ENCODE measurements around the gene RPL29.
A peak's percentile ranks its signal among the peaks of the same experiment; 100 is the strongest.

RPL29 gene

GRCh38 chr3:52020796-52021195 lies 25.1 kb upstream of the RPL29 start:
- no peak overlapping the region for H3K27ac Mint-ChIP-seq
- no peaks in the 10 kb centered on the region for H3K4me1 Mint-ChIP-seq
- no peak for DNase-seq
- peaks cover 2% of the 10 kb centered on the region for H3K27me3 Mint-ChIP-seq
- no peak for ATAC-seq
- H3K4me3 Mint-ChIP-seq, result no peak overlapping the region
- no peaks in the 10 kb centered on the region for H3K36me3 Mint-ChIP-seq (ENCODE audit: low read depth)
- no peaks in the 10 kb centered on the region for H3K9me3 Mint-ChIP-seq

- no peak for DNase-seq
- no peak for ATAC-seq
- Mint-ChIP-seq H3K4me3 (no peak overlapping the region), H3K9me3 (no peaks in the 10 kb centered on the region), H3K27ac (no peak overlapping the region), H3K4me1 (no peaks in the 10 kb centered on the region), H3K36me3 (ENCODE audit: low read depth) (no peaks in the 10 kb centered on the region), H3K27me3 (peaks cover 2% of the 10 kb centered on the region)
Observed at GRCh38 chr3:52019352-52020080, 23.8 kb upstream of the RPL29 start.

GRCh38 chr3:52018319-52019000 lies 22.8 kb upstream of the RPL29 start:
- DNase-seq (no peak), ATAC-seq (no peak)
- Mint-ChIP-seq H3K9me3 (no peaks in the 10 kb centered on the region), H3K27me3 (no peaks in the 10 kb centered on the region), H3K27ac (no peak overlapping the region), H3K36me3 (ENCODE audit: low read depth) (no peaks in the 10 kb centered on the region), H3K4me1 (no peaks in the 10 kb centered on the region), H3K4me3 (no peak overlapping the region)

GRCh38 chr3:52017586-52017985 lies 21.9 kb upstream of the RPL29 start:
- Mint-ChIP-seq H3K9me3 (no peaks in the 10 kb centered on the region), H3K4me3 (no peak overlapping the region), H3K27ac (no peak overlapping the region), H3K27me3 (no peaks in the 10 kb centered on the region), H3K36me3 (ENCODE audit: low read depth) (no peaks in the 10 kb centered on the region), H3K4me1 (no peaks in the 10 kb centered on the region)
- DNase-seq (no peak), ATAC-seq (no peak)

GRCh38 chr3:52015438-52016228 lies 19.9 kb upstream of the RPL29 start:
- H3K27me3 Mint-ChIP-seq, result no peaks in the 10 kb centered on the region
- no peaks in the 10 kb centered on the region for H3K4me1 Mint-ChIP-seq
- H3K4me3 Mint-ChIP-seq, result no peak overlapping the region
- DNase-seq, result no peak
- H3K27ac Mint-ChIP-seq, result no peak overlapping the region
- H3K36me3 Mint-ChIP-seq (ENCODE audit: low read depth), result no peaks in the 10 kb centered on the region
- no peaks in the 10 kb centered on the region for H3K9me3 Mint-ChIP-seq
- no peak for ATAC-seq

GRCh38 chr3:52014613-52015012 lies 18.9 kb upstream of the RPL29 start:
- no peak for ATAC-seq
- no peak overlapping the region for H3K4me3 Mint-ChIP-seq
- no peak for DNase-seq
- no peaks in the 10 kb centered on the region for H3K36me3 Mint-ChIP-seq (ENCODE audit: low read depth)
- no peak overlapping the region for H3K27ac Mint-ChIP-seq
- no peaks in the 10 kb centered on the region for H3K4me1 Mint-ChIP-seq
- no peaks in the 10 kb centered on the region for H3K27me3 Mint-ChIP-seq
- no peaks in the 10 kb centered on the region for H3K9me3 Mint-ChIP-seq

- peak; percentile 33 for ATAC-seq
- DNase-seq, result no peak
- no peak overlapping the region for H3K4me3 Mint-ChIP-seq
- H3K27me3 Mint-ChIP-seq, result no peaks in the 10 kb centered on the region
- no peak overlapping the region for H3K27ac Mint-ChIP-seq
- no peaks in the 10 kb centered on the region for H3K4me1 Mint-ChIP-seq
- H3K36me3 Mint-ChIP-seq (ENCODE audit: low read depth), result no peaks in the 10 kb centered on the region
- no peaks in the 10 kb centered on the region for H3K9me3 Mint-ChIP-seq
Observed at GRCh38 chr3:52013802-52014598, 18.3 kb upstream of the RPL29 start.

- no peak overlapping the region for H3K27ac Mint-ChIP-seq
Observed at GRCh38 chr3:52012699-52013098, 17.0 kb upstream of the RPL29 start.

GRCh38 chr3:52010431-52010830 lies 14.7 kb upstream of the RPL29 start:
- DNase-seq (no peak), ATAC-seq (no peak)
- Mint-ChIP-seq H3K4me3 (no peak overlapping the region), H3K36me3 (ENCODE audit: low read depth) (no peaks in the 10 kb centered on the region), H3K27me3 (no peaks in the 10 kb centered on the region), H3K27ac (no peak overlapping the region), H3K9me3 (no peaks in the 10 kb centered on the region), H3K4me1 (peaks cover 4% of the 10 kb centered on the region)

More at GRCh38 chr3:52012699-52013098, 17.0 kb upstream of the RPL29 start:
- no peaks in the 10 kb centered on the region for H3K9me3 Mint-ChIP-seq
- H3K4me1 Mint-ChIP-seq, result no peaks in the 10 kb centered on the region
- no peaks in the 10 kb centered on the region for H3K36me3 Mint-ChIP-seq (ENCODE audit: low read depth)
- no peaks in the 10 kb centered on the region for H3K27me3 Mint-ChIP-seq
- no peak overlapping the region for H3K4me3 Mint-ChIP-seq
- ATAC-seq (no peak), DNase-seq (no peak)

- H3K4me3 Mint-ChIP-seq, result no peak overlapping the region
- H3K9me3 Mint-ChIP-seq, result no peaks in the 10 kb centered on the region
- ATAC-seq, result no peak
- H3K27ac Mint-ChIP-seq, result no peak overlapping the region
- H3K27me3 Mint-ChIP-seq, result no peaks in the 10 kb centered on the region
- no peaks in the 10 kb centered on the region for H3K36me3 Mint-ChIP-seq (ENCODE audit: low read depth)
- no peak for DNase-seq
- peaks cover 4% of the 10 kb centered on the region for H3K4me1 Mint-ChIP-seq
Observed at GRCh38 chr3:52007291-52007690, 11.6 kb upstream of the RPL29 start.

- Mint-ChIP-seq H3K9me3 (no peaks in the 10 kb centered on the region), H3K36me3 (ENCODE audit: low read depth) (no peaks in the 10 kb centered on the region), H3K27me3 (no peaks in the 10 kb centered on the region), H3K4me3 (no peak overlapping the region), H3K27ac (no peak overlapping the region), H3K4me1 (peaks cover 4% of the 10 kb centered on the region)
- no peak for ATAC-seq
- DNase-seq, result no peak
Observed at GRCh38 chr3:52006820-52007133, 11.1 kb upstream of the RPL29 start.

- ATAC-seq (no peak), DNase-seq (no peak)
- no peak overlapping the region for H3K4me3 Mint-ChIP-seq
- no peaks in the 10 kb centered on the region for H3K27me3 Mint-ChIP-seq
- H3K9me3 Mint-ChIP-seq, result no peaks in the 10 kb centered on the region
- peaks cover 5% of the 10 kb centered on the region for H3K4me1 Mint-ChIP-seq
- no peaks in the 10 kb centered on the region for H3K36me3 Mint-ChIP-seq (ENCODE audit: low read depth)
- no peak overlapping the region for H3K27ac Mint-ChIP-seq
Observed at GRCh38 chr3:52006017-52006819, 10.5 kb upstream of the RPL29 start.

- H3K4me3 Mint-ChIP-seq, result no peak overlapping the region
- peaks cover 5% of the 10 kb centered on the region for H3K4me1 Mint-ChIP-seq
Observed at GRCh38 chr3:52005571-52005986, 9.9 kb upstream of the RPL29 start.

GRCh38 chr3:52004906-52005395 lies 9.3 kb upstream of the RPL29 start:
- Mint-ChIP-seq H3K9me3 (no peaks in the 10 kb centered on the region), H3K4me1 (peaks cover 5% of the 10 kb centered on the region), H3K27me3 (peaks cover 4% of the 10 kb centered on the region), H3K4me3 (no peak overlapping the region), H3K36me3 (ENCODE audit: low read depth) (no peaks in the 10 kb centered on the region), H3K27ac (no peak overlapping the region)
- ATAC-seq (no peak), DNase-seq (no peak)

More at GRCh38 chr3:52005571-52005986, 9.9 kb upstream of the RPL29 start:
- H3K27ac Mint-ChIP-seq, result no peak overlapping the region
- no peaks in the 10 kb centered on the region for H3K36me3 Mint-ChIP-seq (ENCODE audit: low read depth)
- no peak for DNase-seq
- no peak for ATAC-seq
- no peaks in the 10 kb centered on the region for H3K27me3 Mint-ChIP-seq
- H3K9me3 Mint-ChIP-seq, result no peaks in the 10 kb centered on the region
